Measurements from ENCODE around the gene NT5C3A. TPM values are rescaled to one million over a fixed set of nuclear protein-coding genes. Genes with fewer than 3 reads are reported as not detected.

The NT5C3A gene
- total and polyA plus RNA-seq, 9 of the 15 experiments (the other 6 are each of a cell fraction or from before 2014, with no cell fraction given) = 18.6 to 60.1 (median 40.0) TPM

- TF ChIP-seq E2F6 (IDR thresholded peaks at IDR 0.05; ENCODE audit: borderline replicate concordance in 1 of 2, extremely low read depth in 1 of 2, insufficient read depth in 1 of 2, insufficient read length in 1 of 2, low read depth in 1 of 2, low read length in 1 of 2, poor library complexity in 1 of 2, severe bottlenecking in 1 of 2) = peak; percentile 66 to 91
- TF ChIP-seq HMGN3 (IDR thresholded peaks at IDR 0.05; ENCODE audit: borderline replicate concordance, extremely low read depth, insufficient read length, low read depth, low read length) = peak; percentile 62
- TF ChIP-seq TCF7 (IDR thresholded peaks at IDR 0.05; ENCODE audit: borderline replicate concordance) = no peak
- TF ChIP-seq ZNF431 (CRISPR knock-in tag; IDR thresholded peaks at IDR 0.05) = 0 out of 2 replicates have a peak, but pooled peaks have one; percentile 69
- no peak for TF ChIP-seq TCFL5 (CRISPR knock-in tag; conservative IDR thresholded peaks at IDR 0.05)
- 0 out of 2 replicates have a peak, but pooled peaks have one; percentile 34 for TF ChIP-seq RBM14 (IDR thresholded peaks at IDR 0.05; ENCODE audit: borderline replicate concordance, insufficient read depth, low read depth, low read length)
- TF ChIP-seq FOXO4 (CRISPR knock-in tag; IDR thresholded peaks at IDR 0.05) = no peak
- TF ChIP-seq NR3C1 (CRISPR knock-in tag; IDR thresholded peaks at IDR 0.05) = no peak
- TF ChIP-seq MAFF (IDR thresholded peaks at IDR 0.05; ENCODE audit: low read length) = no peak
- peak; percentile 42; the same call in 1 of the 2 replicates for TF ChIP-seq PML (IDR thresholded peaks at IDR 0.05; ENCODE audit: low read length)
- no peak for TF ChIP-seq RUNX1 (IDR thresholded peaks at IDR 0.05; ENCODE audit: low read depth)
- no peak for TF ChIP-seq THRB (CRISPR knock-in tag; conservative IDR thresholded peaks at IDR 0.05)
- no peak for TF ChIP-seq TAF7 (tag; IDR thresholded peaks at IDR 0.05)
- TF ChIP-seq ARID3A (IDR thresholded peaks at IDR 0.05; ENCODE audit: borderline replicate concordance, low read depth, low read length) = no peak
- TF ChIP-seq GATA2 (CRISPR knock-in tag; IDR thresholded peaks at IDR 0.05) = peak; percentile 55; the same call in 1 of the 2 replicates
- peak; percentile 22 for TF ChIP-seq PCBP1 (IDR thresholded peaks at IDR 0.05; ENCODE audit: low read depth, low read length, poor library complexity, severe bottlenecking)
- TF ChIP-seq L3MBTL2 (IDR thresholded peaks at IDR 0.05) = peak; percentile 89; the same call in 1 of the 2 replicates
- no peak for TF ChIP-seq TEAD1 (CRISPR knock-in tag; IDR thresholded peaks at IDR 0.05)
- TF ChIP-seq ZFPM2 (CRISPR knock-in tag; IDR thresholded peaks at IDR 0.05) = no peak
- peak; percentile 41; the same call in 1 of the 2 replicates for TF ChIP-seq KLF13 (tag; IDR thresholded peaks at IDR 0.05; ENCODE audit: borderline replicate concordance, low read depth)
- no peak for TF ChIP-seq TGIF2 (CRISPR knock-in tag; IDR thresholded peaks at IDR 0.05)
Measured at GRCh38 chr7:33062023-33062781, at the start of gene NT5C3A (continued).
